Panc1 (cell line): ENCODE results near the gene ANP32A.

Experiments used
- CTCF ChIP-seq: fragments of 450-650 bp; IDR thresholded peaks from 2 replicates; pipeline ENCODE4 v1.5.1; 2017; ENCODE audit warnings: mild to moderate bottlenecking
- POLR2AphosphoS5 ChIP-seq: IDR thresholded peaks from 2 replicates; pipeline ENCODE4 v1.6.1; 2012; ENCODE audit warnings: mild to moderate bottlenecking, low read depth, low read length, moderate library complexity
- REST ChIP-seq, 2 experiments: IDR thresholded peaks; 2 replicates each; pipeline ENCODE4 v1.6.1; 2011 to 2012; ENCODE audit warnings: low read depth in 2 of 2, control low read depth in 1 of 2, low read length in 1 of 2, mild to moderate bottlenecking in 1 of 2, moderate library complexity in 1 of 2; ENCODE audit not compliant: insufficient read depth in 1 of 2
- SIN3A ChIP-seq: IDR thresholded peaks from 2 replicates; pipeline ENCODE4 v1.6.1; 2012; ENCODE audit warnings: low read depth, mild to moderate bottlenecking, low read length, moderate library complexity, borderline replicate concordance; ENCODE audit not compliant: insufficient read depth

- peak; percentile 48 for TF ChIP-seq POLR2AphosphoS5
- no peak for TF ChIP-seq CTCF
- no peak for TF ChIP-seq REST (IDR thresholded peaks at IDR 0.05; ENCODE audit: insufficient read depth in 1 of 2, low read depth in 2 of 2, low read length in 1 of 2)
- 0 out of 2 replicates have a peak, but pooled peaks have one; percentile 54 for TF ChIP-seq SIN3A
Observed at GRCh38 chr15:68820295-68821189, at the start of gene ANP32A.
